Stimulated activated CD8-positive, alpha-beta memory T cell treated with anti-CD3 and anti-CD28 coated beads, Interleukin-7, amount 100 ng/mL, for 4 hours (primary cell): ENCODE data around the gene TPM4.
"Not testable (repeated sequence)": the region's sequence is repeated elsewhere in the genome, so short reads cannot be mapped to it uniquely, and the experiment has no call there.

ENCODE experiments used
- DNase-seq, 2 donors: peaks; one replicate each; pipeline ENCODE4 v3.0.0-alpha.2; 2020; ENCODE audit warnings: low read depth in 2 of 2

TPM4 gene

GRCh38 chr19:16076154-16076957 is at the start of gene TPM4:
TSS of gene TPM4 (plus strand) at chr19:16076495. CDS start at chr19:16076566, 71 bp downstream.
- peak; percentile 73 to 76 for DNase-seq

- DNase-seq: no peak
These were observed 49.5 kb upstream of the TPM4 start for GRCh38 chr19:16026756-16027155.

- no peak for DNase-seq
These were observed 48.8 kb upstream of the TPM4 start for GRCh38 chr19:16027528-16027927.

- DNase-seq: not testable (repeated sequence)
These were observed 46.1 kb upstream of the TPM4 start for GRCh38 chr19:16030155-16030554.

GRCh38 chr19:16030964-16031871 is 45.1 kb upstream of the TPM4 start:
- DNase-seq: no peak

- DNase-seq: no peak
These were observed 44.5 kb upstream of the TPM4 start for GRCh38 chr19:16031872-16032200.

DNA sequence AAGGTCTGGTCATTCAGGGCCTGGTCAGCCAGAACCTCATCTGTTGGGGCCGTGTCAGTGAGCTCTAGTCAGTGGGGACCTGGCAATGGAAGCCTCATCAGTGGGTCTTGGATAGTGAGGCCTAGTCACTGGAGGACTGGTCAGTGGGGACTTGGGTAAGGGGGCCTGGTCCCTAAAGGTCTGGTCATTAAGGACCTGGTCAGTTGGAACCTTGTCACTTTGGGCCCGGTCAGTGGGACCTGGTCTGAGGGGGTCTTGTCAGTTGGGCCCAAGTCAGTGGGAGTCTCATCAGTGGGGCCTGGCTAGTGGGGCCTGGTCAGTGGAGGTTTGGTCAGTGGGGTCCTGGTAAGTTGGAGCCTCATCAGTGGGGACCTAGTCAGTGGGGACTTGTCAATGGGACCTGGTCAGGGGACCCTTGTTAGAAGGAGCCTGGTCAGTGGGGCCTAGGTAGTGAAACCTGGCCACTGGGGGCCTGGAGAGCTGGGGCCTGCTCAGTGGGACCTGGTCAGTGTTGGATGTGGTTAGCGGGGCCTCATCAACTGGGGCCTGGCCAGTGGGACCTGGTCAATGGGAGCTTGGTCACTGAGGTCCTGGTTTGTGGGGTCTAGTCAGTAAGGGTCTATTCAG is 43.7 kb upstream of the TPM4 start:
- DNase-seq: no peak

DNA sequence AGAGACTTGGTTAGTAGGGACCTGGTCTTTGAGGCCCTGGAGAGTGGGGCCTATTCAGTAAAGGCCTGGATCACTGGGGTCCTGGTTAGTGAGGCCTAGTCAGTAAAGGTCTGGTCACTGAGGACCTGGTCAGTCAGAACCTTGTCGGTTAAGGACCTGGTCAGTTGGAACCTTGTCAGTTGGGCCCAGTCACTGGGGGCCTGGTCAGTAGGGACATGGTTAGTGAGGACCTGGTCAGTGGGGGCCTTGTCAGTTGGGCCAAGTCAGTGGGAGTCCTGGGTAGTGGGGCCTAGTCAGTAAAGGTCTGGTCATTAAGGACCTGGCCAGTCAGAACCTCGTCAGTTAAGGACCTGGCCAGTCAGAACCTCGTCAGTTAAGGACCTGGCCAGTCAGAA is 43.2 kb upstream of the TPM4 start:
- no peak for DNase-seq

- no peak for DNase-seq
These were observed 42.6 kb upstream of the TPM4 start for GRCh38 chr19:16033721-16034120.

DNA sequence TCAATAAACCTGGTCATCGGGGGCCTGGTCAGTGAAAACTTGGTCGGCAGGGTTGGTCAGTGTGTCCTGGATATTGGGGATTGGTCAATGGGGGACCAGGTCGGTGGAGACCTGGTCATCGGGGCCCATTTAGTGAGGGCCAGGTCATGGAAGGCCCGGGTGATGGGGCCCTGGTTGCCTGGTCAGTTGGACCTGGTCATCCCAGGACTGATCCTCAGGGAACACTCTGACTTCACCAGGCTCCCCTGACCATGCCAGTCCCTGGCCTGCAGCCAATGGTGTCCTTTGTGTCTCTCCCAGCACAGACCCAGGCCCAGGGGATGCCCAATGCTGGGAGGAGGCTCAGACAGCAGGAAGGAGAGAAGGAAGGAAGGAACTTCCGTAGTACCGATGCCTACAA is 42.1 kb upstream of the TPM4 start:
- no peak for DNase-seq

GRCh38 chr19:16034958-16035560 is 41.2 kb upstream of the TPM4 start:
- no peak for DNase-seq

GRCh38 chr19:16035601-16036297 is 40.5 kb upstream of the TPM4 start:
- no peak for DNase-seq

GRCh38 chr19:16036397-16036925 is 39.8 kb upstream of the TPM4 start:
- no peak for DNase-seq

GRCh38 chr19:16036941-16037340 is 39.4 kb upstream of the TPM4 start:
- no peak for DNase-seq

- no peak for DNase-seq
These were observed 38.7 kb upstream of the TPM4 start for GRCh38 chr19:16037424-16038195.

DNA sequence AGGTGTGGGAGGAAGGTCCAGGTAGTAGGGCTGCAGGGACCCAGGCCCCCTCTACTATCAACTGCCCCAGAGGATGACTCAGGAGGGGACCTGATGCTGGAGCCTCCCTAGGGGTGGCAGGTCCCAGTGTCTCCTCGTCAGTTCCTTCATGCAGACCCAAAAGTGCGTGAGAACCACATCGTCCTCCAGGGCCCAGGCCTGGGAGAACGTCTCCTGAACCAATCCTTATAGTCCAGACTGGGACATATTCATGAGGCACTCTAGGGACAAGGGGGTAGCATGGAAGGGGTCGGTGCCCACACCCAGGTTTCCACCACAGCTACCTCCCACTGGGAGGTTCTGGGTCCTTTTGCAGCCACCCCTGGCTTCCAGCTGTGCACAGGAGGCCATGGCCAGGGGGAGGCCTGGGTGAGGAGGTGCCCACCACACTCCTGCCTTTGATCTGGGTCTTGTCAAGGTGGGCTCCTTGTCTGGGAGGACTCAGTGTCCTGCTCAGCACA is 38.0 kb upstream of the TPM4 start:
- no peak for DNase-seq

DNA sequence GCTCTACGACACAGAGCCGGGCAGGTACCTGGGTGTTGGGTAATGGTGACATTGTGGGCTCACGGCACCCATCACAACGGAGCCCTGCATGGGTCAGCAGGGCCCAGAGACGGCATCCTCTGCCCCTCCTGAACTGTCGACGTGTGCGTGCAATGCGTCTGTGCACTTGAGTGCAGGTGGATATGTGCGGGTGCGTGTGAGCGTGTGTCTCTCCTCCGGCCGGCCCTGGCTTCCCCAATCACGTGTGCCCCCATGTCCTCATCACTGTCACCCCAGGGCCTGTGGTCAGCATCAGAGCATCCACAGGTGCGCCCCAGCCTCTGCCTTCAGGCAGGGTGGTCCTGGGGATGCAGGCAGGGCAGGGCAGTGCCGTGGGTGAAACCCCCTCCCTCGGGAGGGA is 37.2 kb upstream of the TPM4 start:
- DNase-seq: no peak

DNA sequence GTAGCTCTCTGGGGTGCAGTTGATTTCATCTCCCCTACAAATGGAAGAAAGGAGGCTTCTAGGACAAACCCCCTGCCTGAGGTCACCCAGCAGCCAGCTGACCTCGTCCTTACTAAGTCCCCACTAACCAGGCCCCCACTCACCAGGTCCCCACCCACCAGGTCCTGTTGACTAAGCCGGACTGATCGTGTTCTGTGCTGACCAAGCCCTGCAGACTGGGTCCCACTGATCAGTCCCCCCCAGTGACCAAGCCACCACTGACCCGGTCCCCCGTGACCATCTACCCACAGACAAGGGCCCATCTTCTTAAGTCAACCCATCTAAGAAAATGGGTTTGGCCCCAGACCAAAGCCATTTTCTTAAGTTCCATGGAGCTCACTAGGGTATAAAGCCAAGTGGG is 36.8 kb upstream of the TPM4 start:
- DNase-seq: no peak

- no peak for DNase-seq
These were observed 35.7 kb upstream of the TPM4 start for GRCh38 chr19:16040642-16041041.

GRCh38 chr19:16041299-16041990 is 34.9 kb upstream of the TPM4 start:
- peak; percentile 58 to 59 for DNase-seq
